OCI-M2 (cell line): ENCODE data around the gene CHRND.
"Not testable (repeated sequence)": the region's sequence is repeated elsewhere in the genome, so short reads cannot be mapped to it uniquely, and the experiment has no call there.

ENCODE experiments used
- DNase-seq: peaks from one replicate; lab custom pipeline; 2025; ENCODE audit not compliant: unreplicated experiment; lab: John Stamatoyannopoulos, UW

Gene CHRND

DNA sequence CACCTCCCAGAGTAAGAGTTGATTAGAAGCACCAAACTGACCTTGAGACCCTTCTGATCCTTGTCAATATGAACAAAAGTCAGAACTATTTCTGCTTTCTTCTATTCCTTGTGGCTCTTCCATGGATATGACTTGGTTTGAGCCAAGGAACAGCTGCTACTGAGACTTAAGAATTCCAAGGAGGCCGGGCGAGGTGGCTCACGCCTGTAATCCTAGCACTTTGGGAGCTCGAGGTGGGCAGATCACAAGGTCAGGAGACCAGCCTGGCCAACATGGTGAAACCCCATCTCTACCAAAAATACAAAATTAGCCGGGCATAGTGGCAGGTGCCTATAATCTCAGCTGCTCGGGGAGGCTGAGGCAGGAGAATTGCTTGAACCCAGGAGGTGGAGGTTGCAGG is 44.5 kb downstream of the CHRND start:
- DNase-seq: not testable (repeated sequence)

DNA sequence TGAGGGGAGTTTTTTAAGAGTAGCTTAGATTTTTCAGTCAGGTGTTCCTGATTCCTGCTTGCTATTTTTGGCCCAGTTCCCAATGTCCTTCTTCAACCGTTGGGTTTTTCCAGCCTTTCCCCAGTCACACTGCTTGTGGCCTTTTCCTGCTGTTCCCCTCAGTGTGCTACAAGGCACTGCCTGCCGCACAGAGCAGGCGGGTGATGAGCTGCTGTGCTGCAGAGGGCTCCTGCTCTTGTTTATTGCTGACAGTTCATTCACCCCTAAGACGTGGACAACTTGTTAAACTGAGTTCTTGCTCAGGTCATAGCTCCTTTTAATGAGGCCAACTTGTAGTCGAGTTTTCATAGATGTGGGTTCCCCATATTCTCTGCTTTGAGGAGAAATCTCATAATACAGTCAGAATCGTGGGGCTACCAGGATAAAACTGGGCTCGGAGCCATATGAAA is 45.1 kb downstream of the CHRND start:
- DNase-seq: no peak

DNA sequence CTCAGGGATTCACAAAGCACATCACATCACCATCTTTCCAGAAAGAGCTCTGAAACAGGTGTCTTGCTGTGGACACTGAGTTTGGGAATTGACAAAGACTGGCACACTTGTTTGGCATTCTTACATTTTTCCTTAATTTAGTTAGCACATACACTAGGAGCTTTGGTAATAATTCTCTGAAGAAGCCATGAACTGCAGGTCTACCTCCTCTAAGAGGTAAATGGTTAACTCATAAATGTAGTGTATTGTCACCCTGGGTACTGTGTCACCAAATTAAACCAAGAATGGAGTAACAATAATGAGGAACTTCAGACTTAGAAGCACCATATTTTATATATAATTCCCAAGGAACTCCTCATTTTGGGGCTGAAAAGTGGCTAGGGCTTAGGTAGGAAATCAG is 47.1 kb downstream of the CHRND start:
- no peak for DNase-seq

GRCh38 chr2:232573771-232574435 is 47.9 kb downstream of the CHRND start:
- DNase-seq: no peak

DNA sequence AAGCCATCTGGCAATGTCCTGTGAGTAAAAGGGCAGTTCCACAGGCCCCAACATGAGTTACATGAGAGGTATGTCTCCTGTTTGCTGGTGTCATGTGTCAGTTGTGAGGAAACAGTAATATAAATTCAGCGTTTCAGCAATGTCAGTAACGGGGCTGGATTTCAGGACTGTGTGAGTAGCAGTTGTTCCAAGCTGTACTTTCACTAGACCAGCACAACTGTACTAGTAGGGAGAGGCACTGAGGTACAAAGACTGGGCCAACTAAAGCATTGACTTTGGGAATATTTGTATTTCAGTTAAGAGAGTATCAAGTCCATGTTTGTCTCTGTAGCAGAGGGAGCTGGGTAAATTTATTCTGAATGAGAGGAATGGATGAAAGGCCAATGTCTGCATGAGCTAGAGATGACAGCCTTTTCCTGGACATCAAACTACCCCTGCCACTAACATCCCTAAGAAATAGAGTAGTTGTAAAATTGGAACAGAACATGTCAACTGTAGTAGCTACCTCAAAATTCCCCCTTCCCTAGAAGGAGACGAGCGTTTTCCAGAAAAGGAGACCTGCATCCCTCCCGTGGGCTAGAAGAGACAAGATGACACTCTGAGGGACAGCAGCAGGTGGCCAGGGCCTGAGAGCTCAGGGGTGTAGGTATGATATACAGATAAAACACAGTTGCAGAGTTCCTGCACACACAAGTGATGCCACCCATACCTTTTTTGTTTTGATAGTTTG is 48.9 kb downstream of the CHRND start:
- no peak for DNase-seq

GRCh38 chr2:232575404-232575746 is 49.4 kb downstream of the CHRND start:
- DNase-seq: no peak

GRCh38 chr2:232576995-232577394 is 51.0 kb downstream of the CHRND start:
- no peak for DNase-seq

GRCh38 chr2:232577841-232578240 is 51.9 kb downstream of the CHRND start:
- DNase-seq: no peak

DNA sequence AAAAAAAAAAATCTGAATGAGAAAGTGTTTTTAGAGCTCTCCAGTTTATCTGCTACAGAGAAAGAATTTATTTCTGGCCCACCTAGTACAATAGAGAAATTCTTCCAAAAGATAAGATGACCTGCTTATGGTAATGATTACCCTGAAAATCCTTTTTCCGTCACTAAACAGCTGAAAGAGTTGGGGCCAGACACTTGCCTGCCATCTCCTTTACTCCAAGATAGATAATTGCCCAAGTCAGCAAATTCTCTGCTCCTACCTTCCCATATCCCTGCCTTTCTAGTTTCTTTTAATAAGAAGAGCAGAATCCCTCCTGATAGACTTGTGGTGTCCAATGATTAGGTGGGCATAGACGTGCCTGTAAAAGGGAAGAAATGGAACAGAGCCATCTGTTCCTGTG is 52.7 kb downstream of the CHRND start:
- no peak for DNase-seq

- no peak for DNase-seq
Measured at GRCh38 chr2:232580648-232580981, 54.7 kb downstream of the CHRND start.

DNA sequence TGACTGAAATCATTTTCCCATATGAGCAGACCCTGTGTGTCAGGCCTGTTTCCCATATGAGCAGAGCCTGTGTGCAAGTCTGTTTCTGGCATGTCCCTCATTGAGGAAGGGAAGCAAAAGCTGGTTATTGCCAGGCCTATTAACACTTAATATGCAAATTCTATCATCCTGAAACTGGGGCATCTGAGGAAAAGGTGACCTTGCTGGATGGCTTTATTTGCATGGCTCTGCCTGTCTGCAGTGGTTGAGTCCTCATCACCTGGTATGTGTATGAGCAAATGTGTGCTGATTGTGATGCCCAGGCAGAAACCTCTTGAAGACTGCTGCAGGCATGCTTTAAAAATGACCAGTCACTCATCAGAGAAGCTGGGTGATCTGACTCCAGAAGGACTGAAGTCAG is 55.8 kb downstream of the CHRND start:
- no peak for DNase-seq

DNA sequence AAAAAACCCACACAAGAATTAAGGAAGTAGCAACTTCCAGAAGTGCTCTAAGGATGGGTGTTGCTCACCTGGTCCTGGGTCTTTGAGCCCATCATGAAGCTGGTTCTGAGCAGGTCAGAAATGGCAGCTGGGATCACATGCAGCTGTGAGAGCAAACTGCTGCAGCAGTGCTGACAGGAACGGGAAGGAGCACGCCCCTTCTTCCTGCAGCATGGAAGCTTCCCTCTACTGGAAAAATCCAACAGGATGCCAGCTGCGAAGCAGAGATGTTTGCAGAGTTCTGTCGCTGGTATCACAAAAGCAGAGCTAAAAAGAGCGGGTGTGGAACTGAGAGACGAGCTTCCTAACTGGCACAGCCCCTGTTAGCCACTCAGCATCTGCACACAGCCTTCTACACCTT is 58.3 kb downstream of the CHRND start:
- DNase-seq: no peak
